GM12875 (cell line): ENCODE data around the gene HOXB2.

ENCODE experiments used
- H3K4me3 ChIP-seq: one replicate; pipeline ENCODE4 v1.5.1; 2011; ENCODE audit warnings: low read depth, low read length, control low read depth
- TF ChIP-seq, protein P1 (sequence below): IDR thresholded peaks from 2 replicates; pipeline ENCODE4 v1.5.1; 2011; ENCODE audit warnings: low read depth, mild to moderate bottlenecking, control low read depth, inconsistent platforms, low read length, moderate library complexity, borderline replicate concordance; ENCODE audit not compliant: insufficient read depth

The HOXB2 gene

GRCh38 chr17:48569240-48569582 is 24.3 kb upstream of the HOXB2 start:
- H3K4me3 ChIP-seq, result no peak overlapping the region
- TF ChIP-seq, protein P1, sequence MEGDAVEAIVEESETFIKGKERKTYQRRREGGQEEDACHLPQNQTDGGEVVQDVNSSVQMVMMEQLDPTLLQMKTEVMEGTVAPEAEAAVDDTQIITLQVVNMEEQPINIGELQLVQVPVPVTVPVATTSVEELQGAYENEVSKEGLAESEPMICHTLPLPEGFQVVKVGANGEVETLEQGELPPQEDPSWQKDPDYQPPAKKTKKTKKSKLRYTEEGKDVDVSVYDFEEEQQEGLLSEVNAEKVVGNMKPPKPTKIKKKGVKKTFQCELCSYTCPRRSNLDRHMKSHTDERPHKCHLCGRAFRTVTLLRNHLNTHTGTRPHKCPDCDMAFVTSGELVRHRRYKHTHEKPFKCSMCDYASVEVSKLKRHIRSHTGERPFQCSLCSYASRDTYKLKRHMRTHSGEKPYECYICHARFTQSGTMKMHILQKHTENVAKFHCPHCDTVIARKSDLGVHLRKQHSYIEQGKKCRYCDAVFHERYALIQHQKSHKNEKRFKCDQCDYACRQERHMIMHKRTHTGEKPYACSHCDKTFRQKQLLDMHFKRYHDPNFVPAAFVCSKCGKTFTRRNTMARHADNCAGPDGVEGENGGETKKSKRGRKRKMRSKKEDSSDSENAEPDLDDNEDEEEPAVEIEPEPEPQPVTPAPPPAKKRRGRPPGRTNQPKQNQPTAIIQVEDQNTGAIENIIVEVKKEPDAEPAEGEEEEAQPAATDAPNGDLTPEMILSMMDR, result no peak

GRCh38 chr17:48568499-48569239 is 23.8 kb upstream of the HOXB2 start:
- TF ChIP-seq, protein P1, result no peak
- H3K4me3 ChIP-seq, result no peak overlapping the region

- TF ChIP-seq, protein P1, result no peak
- H3K4me3 ChIP-seq, result no peak overlapping the region
Measured at GRCh38 chr17:48567646-48568354, 22.9 kb upstream of the HOXB2 start.

- no peak overlapping the region for H3K4me3 ChIP-seq
- TF ChIP-seq, protein P1, result no peak
Measured at GRCh38 chr17:48567209-48567608, 22.3 kb upstream of the HOXB2 start.

- TF ChIP-seq, protein P1, result no peak
- H3K4me3 ChIP-seq, result no peak overlapping the region
Measured at GRCh38 chr17:48566717-48567116, 21.8 kb upstream of the HOXB2 start.

- TF ChIP-seq, protein P1, result no peak
- no peak overlapping the region for H3K4me3 ChIP-seq
Measured at GRCh38 chr17:48565925-48566710, 21.2 kb upstream of the HOXB2 start.
